HEK293 (cell line): ENCODE results near the gene CD84.
"Not testable (repeated sequence)": the region's sequence is repeated elsewhere in the genome, so short reads cannot be mapped to it uniquely, and the experiment has no call there.

Experiments
- ZBTB20 ChIP-seq: fragments of 450-650 bp; formaldehyde crosslinking; IDR thresholded peaks from 2 replicates; pipeline ENCODE4 v1.5.1; 2016; ENCODE audit warnings: missing biosample characterization, missing genetic modification characterization
- TF ChIP-seq, protein P1 (sequence below): fragments of 450-650 bp; formaldehyde crosslinking; IDR thresholded peaks from 2 replicates; pipeline ENCODE4 v1.5.1; 2016; ENCODE audit warnings: missing biosample characterization, missing genetic modification characterization
- TF ChIP-seq, protein P2 (sequence below): fragments of 450-650 bp; formaldehyde crosslinking; IDR thresholded peaks from 2 replicates; pipeline ENCODE4 v1.5.1; 2016; ENCODE audit warnings: missing biosample characterization, missing genetic modification characterization

DNA sequence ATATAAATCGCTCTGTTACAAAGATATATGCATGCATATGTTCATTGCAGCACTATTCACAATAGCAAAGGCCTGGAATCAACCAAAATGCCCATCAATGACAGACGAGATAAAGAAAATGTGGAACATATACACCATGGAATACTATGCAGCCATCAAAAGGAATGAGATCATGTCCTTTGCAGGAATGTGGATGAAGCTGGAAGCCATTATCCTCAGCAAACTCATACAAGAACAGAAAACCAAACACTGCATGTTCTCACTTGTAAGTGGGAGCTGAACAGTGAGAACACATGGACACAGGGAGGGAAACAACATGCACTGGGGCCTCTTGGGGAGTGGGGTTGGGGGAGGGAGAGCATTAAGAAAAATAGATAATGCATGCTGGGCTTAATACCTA is 61.8 kb downstream of the CD84 start:
- TF ChIP-seq ZBTB20 (tag by site-specific recombination), result not testable (repeated sequence)
- TF ChIP-seq, protein P1, sequence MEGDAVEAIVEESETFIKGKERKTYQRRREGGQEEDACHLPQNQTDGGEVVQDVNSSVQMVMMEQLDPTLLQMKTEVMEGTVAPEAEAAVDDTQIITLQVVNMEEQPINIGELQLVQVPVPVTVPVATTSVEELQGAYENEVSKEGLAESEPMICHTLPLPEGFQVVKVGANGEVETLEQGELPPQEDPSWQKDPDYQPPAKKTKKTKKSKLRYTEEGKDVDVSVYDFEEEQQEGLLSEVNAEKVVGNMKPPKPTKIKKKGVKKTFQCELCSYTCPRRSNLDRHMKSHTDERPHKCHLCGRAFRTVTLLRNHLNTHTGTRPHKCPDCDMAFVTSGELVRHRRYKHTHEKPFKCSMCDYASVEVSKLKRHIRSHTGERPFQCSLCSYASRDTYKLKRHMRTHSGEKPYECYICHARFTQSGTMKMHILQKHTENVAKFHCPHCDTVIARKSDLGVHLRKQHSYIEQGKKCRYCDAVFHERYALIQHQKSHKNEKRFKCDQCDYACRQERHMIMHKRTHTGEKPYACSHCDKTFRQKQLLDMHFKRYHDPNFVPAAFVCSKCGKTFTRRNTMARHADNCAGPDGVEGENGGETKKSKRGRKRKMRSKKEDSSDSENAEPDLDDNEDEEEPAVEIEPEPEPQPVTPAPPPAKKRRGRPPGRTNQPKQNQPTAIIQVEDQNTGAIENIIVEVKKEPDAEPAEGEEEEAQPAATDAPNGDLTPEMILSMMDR (tag by site-specific recombination), result not testable (repeated sequence)
- TF ChIP-seq, protein P2, sequence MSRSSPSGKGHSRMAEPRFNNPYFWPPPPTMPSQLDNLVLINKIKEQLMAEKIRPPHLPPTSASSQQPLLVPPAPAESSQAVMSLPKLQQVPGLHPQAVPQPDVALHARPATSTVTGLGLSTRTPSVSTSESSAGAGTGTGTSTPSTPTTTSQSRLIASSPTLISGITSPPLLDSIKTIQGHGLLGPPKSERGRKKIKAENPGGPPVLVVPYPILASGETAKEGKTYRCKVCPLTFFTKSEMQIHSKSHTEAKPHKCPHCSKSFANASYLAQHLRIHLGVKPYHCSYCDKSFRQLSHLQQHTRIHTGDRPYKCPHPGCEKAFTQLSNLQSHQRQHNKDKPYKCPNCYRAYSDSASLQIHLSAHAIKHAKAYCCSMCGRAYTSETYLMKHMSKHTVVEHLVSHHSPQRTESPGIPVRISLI, result not testable (repeated sequence)
